Measurements from ENCODE around the gene ARHGAP42.

The ARHGAP42 gene

DNA sequence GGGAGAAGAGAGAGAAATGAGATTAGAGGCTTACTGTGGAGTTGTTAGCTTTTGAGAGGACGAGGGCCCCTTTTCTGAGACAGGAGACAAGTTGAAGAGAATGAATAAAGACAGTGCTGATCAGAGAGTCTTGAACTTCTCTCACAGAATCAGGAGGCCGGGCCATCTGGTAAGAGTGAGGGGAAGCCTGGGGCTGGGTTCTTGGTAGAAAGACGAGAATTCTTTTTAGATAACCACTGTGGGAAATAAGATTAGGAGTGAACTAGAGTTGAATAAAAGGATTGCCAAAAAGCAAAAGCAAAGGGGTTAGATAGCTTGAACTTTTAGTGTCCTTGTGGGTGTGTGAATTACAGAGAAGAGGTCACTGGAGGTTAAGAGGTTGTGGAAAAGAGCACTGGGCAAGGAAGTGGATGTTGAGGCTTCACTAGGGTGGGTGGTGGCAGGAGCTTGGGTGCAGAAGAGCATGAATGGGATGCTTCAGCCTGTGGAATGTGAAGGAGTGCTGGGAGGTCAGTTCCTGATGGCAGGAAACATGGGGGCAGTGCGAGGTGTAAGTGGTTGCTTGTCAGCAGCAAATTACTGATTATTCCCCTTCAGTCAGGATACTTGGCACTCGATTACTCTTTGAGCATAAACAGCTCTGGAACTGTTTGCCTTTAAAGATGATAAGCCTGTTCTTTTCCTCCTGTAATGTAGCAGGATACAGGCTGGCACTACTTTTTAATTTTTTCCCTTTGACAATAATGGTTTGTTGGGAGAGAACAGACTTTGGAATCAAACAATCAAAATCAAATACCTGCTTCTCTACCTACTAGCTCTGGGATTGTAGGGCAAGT is 98.3 kb downstream of the ARHGAP42 start:
- no peak overlapping the region for H3K4me3 ChIP-seq
- H3K27me3 ChIP-seq, result no peaks in the 10 kb centered on the region
- no peaks in the 10 kb centered on the region for H3K9me3 ChIP-seq
- intact Hi-C loops (cut with DNase I; ENCODE audit: low total_unique reads), result no loop called here
- H3K36me3 ChIP-seq, result no peaks in the 10 kb centered on the region
- TF ChIP-seq, protein P1, sequence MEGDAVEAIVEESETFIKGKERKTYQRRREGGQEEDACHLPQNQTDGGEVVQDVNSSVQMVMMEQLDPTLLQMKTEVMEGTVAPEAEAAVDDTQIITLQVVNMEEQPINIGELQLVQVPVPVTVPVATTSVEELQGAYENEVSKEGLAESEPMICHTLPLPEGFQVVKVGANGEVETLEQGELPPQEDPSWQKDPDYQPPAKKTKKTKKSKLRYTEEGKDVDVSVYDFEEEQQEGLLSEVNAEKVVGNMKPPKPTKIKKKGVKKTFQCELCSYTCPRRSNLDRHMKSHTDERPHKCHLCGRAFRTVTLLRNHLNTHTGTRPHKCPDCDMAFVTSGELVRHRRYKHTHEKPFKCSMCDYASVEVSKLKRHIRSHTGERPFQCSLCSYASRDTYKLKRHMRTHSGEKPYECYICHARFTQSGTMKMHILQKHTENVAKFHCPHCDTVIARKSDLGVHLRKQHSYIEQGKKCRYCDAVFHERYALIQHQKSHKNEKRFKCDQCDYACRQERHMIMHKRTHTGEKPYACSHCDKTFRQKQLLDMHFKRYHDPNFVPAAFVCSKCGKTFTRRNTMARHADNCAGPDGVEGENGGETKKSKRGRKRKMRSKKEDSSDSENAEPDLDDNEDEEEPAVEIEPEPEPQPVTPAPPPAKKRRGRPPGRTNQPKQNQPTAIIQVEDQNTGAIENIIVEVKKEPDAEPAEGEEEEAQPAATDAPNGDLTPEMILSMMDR (IDR thresholded peaks at IDR 0.05), result no peak
- no peak for DNase-seq
- H3K27ac ChIP-seq, result no peak overlapping the region
- peaks cover 0 to 11% (median 2%) of the 10 kb centered on the region in 4 donors for H3K4me1 ChIP-seq

DNA sequence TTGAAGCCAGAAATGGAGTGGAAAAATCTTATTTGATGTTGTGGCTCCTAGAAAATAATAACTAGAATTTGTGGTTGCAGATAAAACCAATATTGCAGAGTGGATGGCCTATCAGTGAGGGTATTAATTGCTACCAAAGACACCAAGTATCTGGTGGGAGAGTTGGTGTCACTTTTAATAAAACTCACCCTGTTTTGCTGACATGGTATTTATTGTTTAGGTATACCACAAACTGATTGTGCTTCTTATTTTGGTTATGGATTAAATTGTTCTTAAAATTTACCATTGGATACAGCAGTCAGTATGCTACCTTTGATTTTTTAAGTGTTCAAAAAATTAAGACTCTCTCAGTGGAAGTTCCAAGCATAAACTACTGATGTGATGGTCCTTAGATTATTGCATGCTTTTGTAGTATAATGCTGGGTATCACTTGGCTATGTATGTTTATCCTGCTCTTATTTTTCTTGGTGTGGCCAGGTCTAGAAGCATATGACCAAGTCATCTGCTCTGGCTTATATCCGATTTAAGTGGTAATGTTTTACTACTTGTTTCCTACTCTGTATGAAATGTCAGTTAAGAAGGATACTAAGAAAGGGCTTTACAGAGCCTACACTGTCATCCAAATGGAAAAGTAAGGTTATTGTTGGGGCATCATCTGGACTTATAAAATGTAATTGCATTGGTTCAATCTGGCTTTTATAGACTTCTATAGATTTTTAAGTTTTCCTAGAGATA is 101.6 kb downstream of the ARHGAP42 start:
- H3K9me3 ChIP-seq, result no peaks in the 10 kb centered on the region
- H3K27me3 ChIP-seq, result no peaks in the 10 kb centered on the region
- no peak overlapping the region for H3K27ac ChIP-seq
- no peak for DNase-seq
- TF ChIP-seq, protein P1 (IDR thresholded peaks at IDR 0.05), result no peak
- intact Hi-C loops (cut with DNase I; ENCODE audit: low total_unique reads), result no loop called here
- no peak overlapping the region for H3K4me3 ChIP-seq
- no peaks in the 10 kb centered on the region for H3K36me3 ChIP-seq
- H3K4me1 ChIP-seq, result peaks cover 0 to 29% (median 2%) of the 10 kb centered on the region in 4 donors

DNA sequence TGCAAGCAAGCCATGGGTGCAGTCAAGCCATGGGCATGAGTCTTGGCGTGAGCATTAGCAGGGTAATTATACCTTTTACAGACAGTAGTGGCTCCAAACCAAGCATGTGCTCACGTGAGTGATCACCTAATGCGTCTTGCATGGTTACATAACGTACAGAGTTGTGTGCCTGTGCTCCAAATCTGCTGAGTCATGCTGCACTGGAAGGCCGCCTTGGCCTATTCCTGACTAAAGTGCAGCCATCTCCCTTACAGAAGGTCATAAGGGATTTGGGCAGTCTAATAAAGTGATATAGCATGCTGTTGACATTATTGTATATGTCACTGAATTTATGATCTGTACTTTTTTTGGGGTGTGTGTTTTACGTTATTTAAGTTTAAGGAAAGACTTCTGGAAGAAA is 102.4 kb downstream of the ARHGAP42 start:
- H3K27me3 ChIP-seq, result no peaks in the 10 kb centered on the region
- H3K27ac ChIP-seq, result no peak overlapping the region
- H3K4me1 ChIP-seq, result peaks cover 0 to 26% (median 2%) of the 10 kb centered on the region in 4 donors
- no peak for DNase-seq
- H3K4me3 ChIP-seq, result no peak overlapping the region
- TF ChIP-seq, protein P1 (IDR thresholded peaks at IDR 0.05), result no peak
- H3K36me3 ChIP-seq, result no peaks in the 10 kb centered on the region
- intact Hi-C loops (cut with DNase I; ENCODE audit: low total_unique reads), result no loop called here
- H3K9me3 ChIP-seq, result no peaks in the 10 kb centered on the region

DNA sequence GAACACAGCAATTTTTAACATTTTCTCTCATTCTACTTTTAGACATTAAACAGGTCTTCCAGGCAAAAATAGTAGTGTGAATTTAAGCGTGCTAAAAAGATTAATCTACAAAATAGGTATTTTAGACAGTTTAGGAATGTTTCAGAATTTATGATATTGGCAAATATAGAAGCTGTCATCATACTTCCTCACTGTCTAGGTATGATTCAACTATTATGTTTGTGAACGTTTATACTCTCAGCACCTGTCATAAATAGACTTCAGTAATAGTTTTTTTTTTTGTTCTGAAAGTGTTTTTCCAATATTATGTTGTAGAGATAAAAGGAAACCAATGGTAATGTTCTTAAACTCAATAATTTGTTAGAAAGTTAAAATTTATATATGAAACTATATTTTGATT is 103.0 kb downstream of the ARHGAP42 start:
- no peak for DNase-seq
- no peaks in the 10 kb centered on the region for H3K27me3 ChIP-seq
- no peaks in the 10 kb centered on the region for H3K36me3 ChIP-seq
- H3K4me3 ChIP-seq, result no peak overlapping the region
- intact Hi-C loops (cut with DNase I; ENCODE audit: low total_unique reads), result no loop called here
- H3K27ac ChIP-seq, result no peak overlapping the region
- no peaks in the 10 kb centered on the region for H3K9me3 ChIP-seq
- TF ChIP-seq, protein P1 (IDR thresholded peaks at IDR 0.05), result no peak
- H3K4me1 ChIP-seq, result peaks cover 0 to 26% (median 2%) of the 10 kb centered on the region in 4 donors

DNA sequence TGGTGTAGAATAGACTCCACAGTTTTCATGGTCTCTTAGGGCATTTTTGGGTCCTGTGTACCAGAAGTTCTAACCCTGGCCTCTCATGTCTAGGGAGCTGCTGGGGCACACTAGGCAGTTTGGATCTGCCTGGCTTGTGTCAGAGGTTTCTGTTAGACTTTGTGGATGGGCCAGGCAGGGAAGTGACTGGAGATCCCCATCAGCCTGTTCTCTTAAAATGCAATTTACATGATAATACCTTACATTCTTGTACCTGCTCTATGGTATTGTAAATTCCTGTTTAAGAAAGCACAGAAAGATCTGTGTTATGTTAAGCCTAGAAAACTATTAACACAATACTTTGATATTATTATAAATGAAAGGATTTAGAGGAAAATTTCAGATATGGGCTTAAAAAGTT is 104.0 kb downstream of the ARHGAP42 start:
- H3K4me1 ChIP-seq, result peaks cover 0 to 20% (median 2%) of the 10 kb centered on the region in 4 donors
- H3K36me3 ChIP-seq, result no peaks in the 10 kb centered on the region
- no peaks in the 10 kb centered on the region for H3K9me3 ChIP-seq
- DNase-seq, result no peak
- intact Hi-C loops (cut with DNase I; ENCODE audit: low total_unique reads), result no loop called here
- TF ChIP-seq, protein P1 (IDR thresholded peaks at IDR 0.05), result no peak
- H3K27ac ChIP-seq, result no peak overlapping the region
- H3K27me3 ChIP-seq, result no peaks in the 10 kb centered on the region
- no peak overlapping the region for H3K4me3 ChIP-seq
